Osteocyte (in vitro differentiated cells): ENCODE measurements around the gene CAMK1D. TPM values are rescaled to one million over a fixed set of nuclear protein-coding genes. Genes with fewer than 3 reads are reported as not detected.

ENCODE experiments used
- DNase-seq: peaks from one replicate; pipeline ENCODE4 v3.0.0; 2021; ENCODE audit warnings: mixed read lengths; ENCODE audit not compliant: unreplicated experiment; ENCODE audit errors: extremely low spot score
- H3K27ac Mint-ChIP-seq: one replicate; pipeline ENCODE4 v1.8.0; 2021; ENCODE audit warnings: mild to moderate bottlenecking, mixed read lengths; ENCODE audit not compliant: unreplicated experiment
- H3K27me3 Mint-ChIP-seq: one replicate; pipeline ENCODE4 v1.8.0; 2021; ENCODE audit warnings: mixed read lengths; ENCODE audit not compliant: unreplicated experiment
- H3K36me3 Mint-ChIP-seq: one replicate; pipeline ENCODE4 v1.8.0; 2021; ENCODE audit warnings: mixed read lengths; ENCODE audit not compliant: unreplicated experiment
- H3K4me1 Mint-ChIP-seq: one replicate; pipeline ENCODE4 v1.8.0; 2021; ENCODE audit warnings: mixed read lengths; ENCODE audit not compliant: unreplicated experiment
- H3K4me3 Mint-ChIP-seq: one replicate; pipeline ENCODE4 v1.8.0; 2021; ENCODE audit warnings: mild to moderate bottlenecking, moderate library complexity, mixed read lengths; ENCODE audit not compliant: unreplicated experiment
- H3K9me3 Mint-ChIP-seq: one replicate; pipeline ENCODE4 v1.8.0; 2021; ENCODE audit warnings: mixed read lengths; ENCODE audit not compliant: unreplicated experiment
- CTCF ChIP-seq: fragments of 200-600 bp; sonication (generic); IDR thresholded peaks from 2 replicates; pipeline ENCODE4 v1.5.0; 2021; ENCODE audit warnings: antibody characterized with exemption, mild to moderate bottlenecking, moderate library complexity
- total RNA-seq: library from RNA; stranded (reverse); gene quantifications from 2 replicates; pipeline ENCODE4 v1.2.1, GENCODE V29; 2021

Gene CAMK1D
- total RNA-seq, 1 donor from 2014 or later: 13.7 TPM

DNA sequence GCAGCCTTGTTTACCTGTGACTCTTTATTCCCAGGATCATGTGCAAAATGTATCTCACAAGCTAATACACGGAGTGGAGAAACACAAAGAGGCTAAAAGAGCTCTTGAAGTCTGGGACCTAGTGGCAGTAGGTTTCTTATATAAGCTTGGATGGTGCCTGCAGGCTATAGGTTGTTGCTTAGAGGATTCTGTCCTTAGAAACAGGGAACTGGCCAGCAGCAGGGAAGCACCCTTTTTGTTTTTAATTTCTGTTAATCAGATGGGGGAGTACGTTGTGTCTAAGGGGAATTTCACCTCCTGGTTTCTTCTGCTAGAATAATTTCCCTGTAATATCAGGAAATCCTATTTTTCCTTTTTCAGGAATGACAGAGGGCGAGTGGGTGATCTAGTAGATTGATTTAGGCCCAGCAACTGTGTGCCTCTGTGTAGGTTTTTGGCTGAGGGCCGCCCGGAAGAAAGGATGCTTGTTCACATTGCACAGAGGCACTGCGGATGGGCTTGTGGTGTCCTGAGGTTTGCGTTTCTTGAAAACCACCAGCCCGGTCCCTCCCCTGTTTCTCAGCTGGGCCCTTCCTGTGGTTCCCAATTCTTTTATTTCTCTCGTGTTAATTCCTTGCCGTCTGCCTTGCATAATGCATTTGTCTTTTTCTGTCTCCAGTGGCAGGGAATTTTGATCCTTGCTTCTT is 158.0 kb downstream of the CAMK1D start:
- peaks cover 3% of the 10 kb centered on the region for H3K4me1 Mint-ChIP-seq
- H3K9me3 Mint-ChIP-seq: no peaks in the 10 kb centered on the region
- no peak overlapping the region for H3K27ac Mint-ChIP-seq
- DNase-seq: peak; percentile 65
- peaks cover 4% of the 10 kb centered on the region for H3K27me3 Mint-ChIP-seq
- no peaks in the 10 kb centered on the region for H3K36me3 Mint-ChIP-seq
- H3K4me3 Mint-ChIP-seq: no peak overlapping the region
- TF ChIP-seq CTCF: no peak

DNA sequence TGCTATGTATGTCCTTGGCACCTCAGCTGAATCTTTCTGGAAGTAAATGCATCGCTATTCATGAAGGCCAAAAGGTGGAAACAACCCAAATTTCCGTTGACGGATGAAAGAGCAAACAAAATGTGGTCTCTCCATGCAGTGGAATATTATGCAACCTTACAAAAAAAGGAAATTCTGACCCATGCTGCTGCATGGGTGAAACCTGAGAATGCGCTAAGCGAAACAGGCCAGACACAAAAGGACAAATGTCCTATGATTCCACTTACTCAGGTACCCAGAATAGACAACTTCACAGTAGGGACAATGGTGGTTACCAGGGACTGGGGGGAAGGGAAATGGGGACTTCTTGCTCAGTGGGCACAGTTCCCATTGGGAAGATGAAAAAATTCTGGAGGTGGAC is 158.8 kb downstream of the CAMK1D start:
- no peak for TF ChIP-seq CTCF
- no peak overlapping the region for H3K4me3 Mint-ChIP-seq
- DNase-seq: no peak
- H3K9me3 Mint-ChIP-seq: no peaks in the 10 kb centered on the region
- peaks cover 3% of the 10 kb centered on the region for H3K4me1 Mint-ChIP-seq
- H3K27ac Mint-ChIP-seq: no peak overlapping the region
- no peaks in the 10 kb centered on the region for H3K36me3 Mint-ChIP-seq
- H3K27me3 Mint-ChIP-seq: peaks cover 4% of the 10 kb centered on the region

- no peak overlapping the region for H3K4me3 Mint-ChIP-seq
- peak; percentile 46 for DNase-seq
- H3K4me1 Mint-ChIP-seq: peaks cover 3% of the 10 kb centered on the region
- H3K36me3 Mint-ChIP-seq: no peaks in the 10 kb centered on the region
- H3K9me3 Mint-ChIP-seq: no peaks in the 10 kb centered on the region
- no peak overlapping the region for H3K27ac Mint-ChIP-seq
- H3K27me3 Mint-ChIP-seq: peaks cover 4% of the 10 kb centered on the region
- TF ChIP-seq CTCF: no peak
These were observed 159.9 kb downstream of the CAMK1D start for GRCh38 chr10:12509016-12509793.

DNA sequence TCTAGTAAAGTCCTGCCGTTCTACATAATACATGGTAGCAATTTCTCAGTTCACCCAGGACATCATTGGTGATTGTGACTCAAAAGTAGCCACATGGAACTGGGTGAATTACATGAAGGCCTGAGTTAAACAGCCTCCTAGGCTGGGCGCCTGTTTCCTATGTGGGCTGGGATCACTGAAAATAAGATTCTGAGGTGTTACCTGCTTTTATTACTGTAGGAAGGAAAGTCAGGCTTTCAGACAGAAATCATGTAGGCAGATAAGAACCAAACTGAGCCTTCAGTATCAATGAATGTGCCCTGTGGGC is 160.4 kb downstream of the CAMK1D start:
- no peak for DNase-seq
- TF ChIP-seq CTCF: no peak
- no peak overlapping the region for H3K27ac Mint-ChIP-seq
- no peaks in the 10 kb centered on the region for H3K9me3 Mint-ChIP-seq
- H3K4me3 Mint-ChIP-seq: no peak overlapping the region
- H3K27me3 Mint-ChIP-seq: peaks cover 3% of the 10 kb centered on the region
- peaks cover 3% of the 10 kb centered on the region for H3K4me1 Mint-ChIP-seq
- no peaks in the 10 kb centered on the region for H3K36me3 Mint-ChIP-seq

DNA sequence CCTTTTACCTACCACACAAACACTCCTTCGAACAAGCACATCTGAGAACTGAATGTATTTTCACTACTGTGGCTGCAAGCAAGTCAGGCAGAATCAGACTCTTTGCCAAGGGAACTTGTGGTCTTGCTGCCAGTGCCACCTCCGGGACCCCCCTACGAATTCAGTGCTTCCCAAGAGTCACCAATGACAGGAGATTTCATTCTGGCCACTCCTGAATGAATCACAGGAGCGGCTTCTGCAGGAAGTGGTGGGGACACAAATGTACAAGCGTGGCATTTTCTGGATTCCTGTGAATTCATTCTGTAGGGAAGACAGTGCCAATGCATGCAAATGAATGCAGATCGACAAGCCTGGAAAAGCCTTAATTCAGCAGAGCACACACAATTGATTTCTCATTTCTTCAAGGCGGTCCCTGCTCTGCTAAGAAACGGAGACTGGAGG is 161.2 kb downstream of the CAMK1D start:
- TF ChIP-seq CTCF: no peak
- Mint-ChIP-seq H3K9me3 (no peaks in the 10 kb centered on the region), H3K27me3 (no peaks in the 10 kb centered on the region), H3K4me1 (peaks cover 3% of the 10 kb centered on the region), H3K4me3 (no peak overlapping the region), H3K36me3 (no peaks in the 10 kb centered on the region), H3K27ac (no peak overlapping the region)
- peak; percentile 57 for DNase-seq
